HG03064 (cell line): Measurements from ENCODE around the gene WFDC2.

Source experiments
- ATAC-seq: cut with Tn5 transposase; IDR thresholded peaks from one replicate; pipeline ENCODE4 v1.9.1; 2021; ENCODE audit warnings: low read depth; ENCODE audit not compliant: unreplicated experiment

The WFDC2 gene

GRCh38 chr20:45489083-45489531 lies 19.6 kb downstream of the WFDC2 start:
- no peak for ATAC-seq

DNA sequence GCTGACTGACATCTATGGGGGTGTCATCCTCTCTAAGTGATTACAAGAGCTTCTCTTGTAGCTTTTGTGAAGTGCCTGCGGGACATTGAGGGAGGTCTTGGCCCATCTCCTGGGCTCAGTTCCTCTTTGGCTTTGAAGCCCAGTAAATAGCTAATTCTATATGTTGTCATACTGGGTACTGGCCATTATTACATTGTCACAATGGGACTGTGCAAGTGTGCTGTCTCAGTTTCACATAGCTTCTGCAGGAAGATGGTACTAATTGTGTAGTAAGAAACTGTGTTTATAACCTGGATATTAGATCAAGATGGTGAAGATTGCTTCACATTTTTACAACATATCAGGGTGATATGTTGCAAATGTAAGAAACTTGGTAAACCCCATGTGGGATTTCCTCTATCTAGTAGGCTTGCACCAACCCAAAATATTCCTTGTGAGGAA lies 26.0 kb downstream of the WFDC2 start:
- no peak for ATAC-seq

DNA sequence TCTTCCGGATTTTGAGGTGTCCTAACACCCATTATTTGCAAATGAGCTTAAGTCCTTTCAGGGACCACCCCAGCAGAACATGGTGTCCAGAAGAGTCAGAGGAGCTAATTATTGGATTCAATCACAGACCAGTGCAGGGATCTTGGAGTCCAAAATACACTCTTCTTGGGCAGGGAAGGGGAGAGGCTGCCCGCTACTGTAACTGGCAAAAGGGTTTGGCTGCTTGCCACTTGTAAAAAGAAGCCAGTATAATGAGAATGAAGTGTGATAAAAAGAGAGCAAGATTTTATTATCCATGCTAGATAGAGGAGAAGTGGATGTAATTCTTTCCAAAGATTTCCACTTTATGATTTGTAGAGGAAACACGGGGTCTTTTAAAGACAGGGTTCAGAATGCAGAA lies 26.6 kb downstream of the WFDC2 start:
- ATAC-seq = no peak

DNA sequence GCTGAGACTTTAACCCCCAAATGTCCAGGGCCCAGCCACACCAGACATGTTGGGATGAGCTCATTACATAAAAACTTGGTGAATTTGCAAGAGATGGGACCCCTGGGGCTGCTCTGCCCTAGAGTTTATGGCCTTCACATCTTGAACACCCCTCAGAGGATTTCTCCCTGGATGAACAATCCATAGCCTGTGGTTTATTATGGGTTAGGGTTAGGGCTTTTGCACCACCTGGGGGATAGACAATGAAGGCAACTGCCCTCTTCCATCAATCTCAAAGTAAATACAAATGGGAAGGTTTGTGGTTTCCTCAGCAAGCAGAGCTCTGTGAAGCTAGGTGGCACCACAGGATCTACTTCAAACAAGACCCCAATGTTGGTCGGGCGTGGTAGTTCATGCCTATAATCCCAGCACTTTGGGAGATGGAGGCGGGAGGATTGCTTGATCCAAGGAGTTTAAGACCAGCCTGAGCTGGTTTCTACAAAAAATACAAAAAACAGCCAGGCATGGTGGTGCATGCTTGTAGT lies 28.5 kb downstream of the WFDC2 start:
- ATAC-seq = no peak

DNA sequence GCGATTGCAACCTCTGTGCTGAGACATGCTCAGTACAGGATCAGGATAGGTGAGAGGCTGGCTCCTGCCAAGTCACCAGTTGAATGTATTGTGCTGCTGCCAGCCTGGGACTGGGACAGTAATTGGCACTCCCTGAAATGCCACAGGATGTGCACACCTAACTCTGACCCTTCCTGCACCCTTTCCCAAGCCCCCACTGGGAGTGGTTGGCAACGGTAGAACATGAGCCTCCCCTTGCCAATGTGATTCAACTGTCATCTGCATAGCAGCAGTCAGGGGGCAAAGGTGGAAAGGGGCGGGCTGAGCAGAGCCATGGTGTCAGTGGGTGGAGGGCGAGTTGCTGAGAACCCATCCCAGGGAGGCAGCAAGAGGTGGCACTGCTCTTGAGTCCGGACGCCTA lies 30.5 kb downstream of the WFDC2 start:
- no peak for ATAC-seq

GRCh38 chr20:45501600-45501999 lies 32.0 kb downstream of the WFDC2 start:
- ATAC-seq = no peak

DNA sequence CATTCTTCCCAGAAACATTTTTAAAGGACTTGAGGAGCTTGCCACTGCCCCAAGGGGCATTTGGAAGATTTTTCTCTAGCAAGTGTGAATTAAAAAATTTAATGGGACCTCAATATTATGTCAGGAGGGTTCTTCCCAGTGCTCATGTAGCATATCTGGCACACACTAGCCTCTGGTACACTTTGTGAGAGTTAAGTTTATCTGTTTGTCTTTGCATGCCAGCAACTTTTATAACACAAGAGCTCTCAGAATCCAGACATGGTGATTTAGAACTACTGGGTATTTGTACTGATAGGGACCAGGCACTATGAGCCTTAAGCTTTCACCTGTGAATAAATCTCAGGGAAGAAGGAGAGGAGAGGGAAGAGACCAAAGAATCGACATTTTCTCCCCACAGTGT lies 33.0 kb downstream of the WFDC2 start:
- ATAC-seq = no peak

GRCh38 chr20:45503403-45503802 lies 33.9 kb downstream of the WFDC2 start:
- ATAC-seq = no peak

- ATAC-seq = no peak
These were observed 36.8 kb downstream of the WFDC2 start for GRCh38 chr20:45506398-45506797.

- ATAC-seq = no peak
These were observed 37.7 kb downstream of the WFDC2 start for GRCh38 chr20:45507011-45507820.

DNA sequence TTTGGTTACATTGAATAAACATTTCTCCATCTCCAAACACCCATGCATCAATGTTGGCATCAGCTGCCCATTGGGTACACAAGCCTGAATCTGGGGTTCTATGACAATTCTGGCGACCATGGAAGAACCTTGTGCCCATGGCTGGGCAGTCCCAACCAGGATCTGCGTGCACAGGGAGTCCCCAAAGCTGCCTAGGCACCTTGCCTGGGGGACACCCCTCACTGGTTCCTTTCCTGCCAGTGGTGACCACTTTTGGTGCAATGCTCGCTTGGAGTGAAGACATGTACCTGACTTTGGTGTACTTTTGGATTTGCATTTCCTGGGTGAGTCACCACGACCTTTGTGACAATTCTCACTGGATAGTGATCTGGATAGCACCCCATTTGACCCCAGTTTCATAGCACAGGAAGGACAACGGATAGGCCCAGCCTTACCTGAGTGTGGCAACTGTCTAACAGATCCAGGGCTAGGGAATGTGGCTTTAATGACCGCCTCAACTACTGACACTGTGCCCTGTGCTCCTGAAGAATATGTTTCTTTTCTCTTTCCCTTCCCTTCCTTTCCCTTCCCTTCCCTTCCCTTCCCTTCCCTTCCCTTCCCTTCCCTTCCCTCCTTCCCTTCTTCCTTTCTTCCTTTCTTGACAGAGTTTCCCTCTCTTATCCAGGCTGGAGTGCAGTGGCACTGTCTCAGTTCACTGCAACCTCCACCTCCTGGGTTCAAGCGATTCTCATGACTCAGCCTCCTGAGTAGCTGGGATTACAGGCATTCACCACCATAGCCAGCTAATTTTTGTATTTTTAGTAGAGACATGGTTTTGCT lies 38.7 kb downstream of the WFDC2 start:
- no peak for ATAC-seq

DNA sequence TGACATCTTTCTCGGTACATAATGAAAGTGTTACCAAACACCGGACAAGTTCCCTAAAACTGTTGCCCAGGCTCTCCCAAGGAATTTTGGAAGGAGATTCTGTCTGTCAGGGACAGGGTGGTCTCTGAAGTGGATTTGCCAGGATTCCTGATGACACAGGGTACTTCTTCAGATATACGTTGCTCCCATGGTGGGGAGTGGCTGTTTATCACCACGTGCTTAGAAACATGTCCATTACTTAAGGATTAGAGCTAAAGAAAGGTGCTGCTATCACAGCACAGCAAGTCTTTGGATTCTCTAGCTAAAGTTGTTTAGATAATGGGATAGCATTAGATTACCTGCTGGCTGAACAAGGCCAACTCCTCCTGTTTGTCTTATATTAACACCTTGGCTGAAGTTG lies 39.5 kb downstream of the WFDC2 start:
- no peak for ATAC-seq

DNA sequence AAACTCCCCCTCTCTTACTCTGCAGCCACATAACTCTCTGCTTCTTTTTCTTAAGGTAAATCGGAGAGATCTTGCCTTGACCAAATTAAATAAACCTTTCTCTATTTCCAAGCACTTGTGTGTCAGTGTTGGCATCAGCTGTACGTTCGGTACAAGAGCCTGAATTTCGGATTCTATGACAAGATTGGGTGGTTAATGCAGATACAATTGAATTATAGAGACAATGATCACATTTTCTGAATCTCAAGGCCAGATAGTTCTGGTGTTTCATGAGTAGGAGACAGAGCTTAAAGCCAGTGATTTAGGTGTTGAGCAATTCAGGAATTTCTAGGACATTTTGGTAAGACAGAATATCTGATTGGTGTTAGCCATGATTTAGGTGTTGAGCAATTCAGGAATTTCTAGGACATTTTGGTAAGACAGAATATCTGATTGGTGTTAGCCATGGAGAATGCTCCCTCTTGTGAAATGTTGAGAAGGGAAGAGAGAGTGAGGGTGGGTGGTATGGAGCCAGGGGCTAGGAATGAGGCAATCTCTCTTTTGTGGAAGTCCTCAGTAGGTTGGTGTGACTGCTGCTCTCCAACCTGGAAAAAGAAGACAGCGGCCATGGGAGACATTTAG lies 40.8 kb downstream of the WFDC2 start:
- no peak for ATAC-seq

GRCh38 chr20:45515147-45515913 lies 45.8 kb downstream of the WFDC2 start, which contains the start of gene SPINT3:
Gene SPINT3 (minus strand): TSS chr20:45515622. CDS start chr20:45515608, 14 bp downstream.
- no peak for ATAC-seq

GRCh38 chr20:45518282-45518681 lies 48.7 kb downstream of the WFDC2 start:
- ATAC-seq = no peak

DNA sequence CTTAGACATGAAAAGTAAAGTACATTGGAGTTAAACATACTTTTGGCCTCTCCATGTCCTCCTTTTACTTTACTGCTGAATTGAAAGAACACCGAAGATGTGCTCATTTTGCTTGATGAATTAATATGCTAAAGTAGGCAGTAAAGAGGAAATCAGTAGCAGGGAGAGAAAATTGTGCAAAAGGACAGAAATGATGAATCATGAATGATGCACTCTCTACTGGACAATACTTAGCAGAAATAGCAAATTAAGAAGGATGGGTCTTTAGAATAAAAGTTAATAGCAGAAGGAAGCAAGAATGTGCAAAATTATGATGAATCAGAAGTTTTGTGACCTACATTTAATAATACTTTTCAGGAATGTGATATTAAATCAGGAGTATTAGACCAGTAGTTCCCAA lies 54.3 kb downstream of the WFDC2 start:
- ATAC-seq = no peak

DNA sequence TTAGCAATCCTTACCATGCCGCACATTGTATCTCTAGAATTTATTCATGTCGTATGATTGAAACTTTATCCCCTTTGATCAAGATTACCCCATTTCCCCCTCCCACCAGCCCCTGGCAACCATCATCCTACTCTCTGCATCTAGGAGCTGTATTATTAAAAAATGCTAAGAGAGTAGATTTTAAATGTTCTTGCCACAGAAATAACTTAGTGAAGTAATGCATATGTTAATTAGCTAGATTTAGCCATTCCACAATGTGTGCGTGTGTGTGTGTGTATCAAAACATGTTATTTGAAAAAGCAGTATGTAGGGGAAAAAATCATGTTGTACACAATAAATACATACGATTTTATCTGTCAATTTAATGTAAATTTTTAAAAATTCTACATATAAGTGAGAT lies 57.7 kb downstream of the WFDC2 start:
- ATAC-seq = no peak
